ENCODE data around the gene AGPAT4. TPM values are rescaled to one million over a fixed set of nuclear protein-coding genes. Genes with fewer than 3 reads are reported as not detected.

Gene AGPAT4
- total RNA-seq, 3 donors from 2014 or later: 6.5 to 12.3 (median 7.3) TPM

DNA sequence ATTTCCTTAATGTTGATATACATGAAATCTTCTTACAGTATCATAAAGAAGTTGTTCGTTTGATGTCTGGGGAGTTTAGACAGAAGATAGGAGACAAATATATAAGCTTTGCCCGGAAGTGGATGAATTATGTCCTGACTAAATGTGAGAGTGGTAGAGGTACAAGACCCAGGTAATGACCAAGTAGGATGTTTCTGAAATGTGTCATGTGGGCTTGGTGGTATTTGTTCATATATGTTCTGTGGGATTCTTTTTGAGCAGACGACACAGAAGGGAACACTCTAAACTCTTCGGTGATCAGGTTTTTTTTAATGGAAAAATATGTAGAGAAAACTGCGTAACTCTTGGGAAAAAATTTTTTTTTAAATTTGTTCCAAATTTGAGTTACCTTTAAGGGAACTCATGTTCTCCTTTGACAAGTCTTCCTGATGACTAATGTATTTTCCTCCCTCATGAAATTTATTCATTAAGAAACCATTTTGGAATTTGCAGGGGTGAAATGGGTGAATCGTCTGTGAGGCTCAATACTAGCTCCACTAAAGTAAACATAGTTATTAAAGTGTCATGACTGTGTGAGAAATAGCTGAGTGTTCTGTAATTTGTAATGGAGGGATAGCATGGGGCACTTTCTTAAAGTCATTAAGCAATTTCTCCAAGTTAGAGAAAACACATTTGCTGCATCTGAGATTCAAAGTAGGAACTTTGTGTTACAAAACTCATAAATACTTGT lies 181.7 kb downstream of the AGPAT4 start:
- no peak for TF ChIP-seq CTCF (IDR thresholded peaks at IDR 0.05)
- DNase-seq (no peak), ATAC-seq (no peak)
- no peaks in the 10 kb centered on the region for H3K36me3 ChIP-seq (ENCODE audit: low read depth)
- no peaks in the 10 kb centered on the region for H3K4me1 ChIP-seq (ENCODE audit: low read depth)
- H3K4me3 ChIP-seq: no peak overlapping the region
- intact Hi-C loops (cut with DNase I, micrococcal nuclease): no loop called here
- no peaks in the 10 kb centered on the region for H3K9me3 ChIP-seq

GRCh38 chr6:161091151-161091550 lies 182.7 kb downstream of the AGPAT4 start:
- TF ChIP-seq CTCF (IDR thresholded peaks at IDR 0.05): no peak
- intact Hi-C loops (cut with DNase I, micrococcal nuclease): no loop called here
- DNase-seq (no peak), ATAC-seq (no peak)
- H3K9me3 ChIP-seq: no peaks in the 10 kb centered on the region
- H3K4me3 ChIP-seq: no peak overlapping the region
- H3K36me3 ChIP-seq (ENCODE audit: low read depth): no peaks in the 10 kb centered on the region
- no peaks in the 10 kb centered on the region for H3K4me1 ChIP-seq (ENCODE audit: low read depth)

GRCh38 chr6:161088676-161089328 lies 185.1 kb downstream of the AGPAT4 start:
- Histone ChIP-seq H3K4me3 (no peak overlapping the region), H3K9me3 (no peaks in the 10 kb centered on the region), H3K4me1 (ENCODE audit: low read depth) (no peaks in the 10 kb centered on the region), H3K36me3 (ENCODE audit: low read depth) (no peaks in the 10 kb centered on the region)
- DNase-seq: no peak
- no peak for TF ChIP-seq CTCF (IDR thresholded peaks at IDR 0.05)
- intact Hi-C loops (cut with DNase I, micrococcal nuclease): no loop called here
- ATAC-seq: no peak

GRCh38 chr6:161085246-161085645 lies 188.6 kb downstream of the AGPAT4 start:
- no peak for TF ChIP-seq CTCF (IDR thresholded peaks at IDR 0.05)
- ATAC-seq (no peak), DNase-seq (no peak)
- Histone ChIP-seq H3K4me3 (no peak overlapping the region), H3K4me1 (ENCODE audit: low read depth) (no peaks in the 10 kb centered on the region), H3K36me3 (ENCODE audit: low read depth) (no peaks in the 10 kb centered on the region), H3K9me3 (no peaks in the 10 kb centered on the region)
- intact Hi-C loops (cut with DNase I, micrococcal nuclease): no loop called here

DNA sequence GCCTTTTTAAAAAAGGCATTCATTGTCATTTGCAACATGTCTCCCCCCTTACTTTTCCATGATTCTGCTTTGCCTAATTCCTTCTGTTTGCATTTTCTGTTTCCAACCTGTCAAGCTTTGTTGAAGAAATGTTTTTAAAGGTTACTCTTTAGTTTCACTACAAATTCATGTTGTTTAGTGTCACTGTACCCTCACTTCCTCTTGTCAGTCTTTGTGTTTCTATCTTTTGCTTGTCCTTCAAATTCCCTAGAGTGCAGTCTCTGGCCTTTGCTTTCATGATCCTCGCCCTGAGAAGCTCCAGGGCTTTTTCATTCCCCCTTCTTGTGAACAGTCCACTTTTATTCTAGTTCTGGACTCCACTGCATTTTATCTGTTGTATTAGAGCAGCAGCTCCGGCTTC lies 191.6 kb downstream of the AGPAT4 start:
- DNase-seq: no peak
- H3K9me3 ChIP-seq: no peaks in the 10 kb centered on the region
- no peak for TF ChIP-seq CTCF (IDR thresholded peaks at IDR 0.05)
- H3K4me3 ChIP-seq: no peak overlapping the region
- H3K4me1 ChIP-seq (ENCODE audit: low read depth): no peaks in the 10 kb centered on the region
- H3K36me3 ChIP-seq (ENCODE audit: low read depth): no peaks in the 10 kb centered on the region
- no peak for ATAC-seq
- intact Hi-C loops (cut with DNase I, micrococcal nuclease): no loop called here
